C4-2B (cell line): ENCODE measurements around the gene ARID5B.

ENCODE experiments used
- CTCF ChIP-seq: fragments of 450-650 bp; conservative IDR thresholded peaks from 2 replicates; pipeline ENCODE4 v1.5.1; 2017; ENCODE audit warnings: mild to moderate bottlenecking
- ZFX ChIP-seq: fragments of 450-650 bp; IDR thresholded peaks from 2 replicates; pipeline ENCODE4 v1.6.1; 2017

GRCh38 chr10:61992671-61993668, 91.5 kb downstream of the ARID5B start:
- TF ChIP-seq CTCF (no peak), ZFX (no peak)
